ENCODE measurements around the gene PTGDR. TPM values are rescaled to one million over a fixed set of nuclear protein-coding genes. Genes with fewer than 3 reads are reported as not detected.

The PTGDR gene
- total RNA-seq, 1 experiment from 2014 or later: not detected

GRCh38 chr14:52263190-52263589 lies 4.3 kb upstream of the PTGDR start:
- Histone ChIP-seq H3K27ac (ENCODE audit: low read length) (no peak overlapping the region), H3K4me1 (ENCODE audit: control insufficient read depth, insufficient read depth, low read length) (no peaks in the 10 kb centered on the region), H3K27me3 (ENCODE audit: control insufficient read depth, insufficient read depth, low read length) (no peaks in the 10 kb centered on the region), H3K4me3 (ENCODE audit: low read depth in 2 of 2, low read length in 2 of 2) (no peak overlapping the region), H3K36me3 (ENCODE audit: control insufficient read depth, insufficient read depth, low read length) (no peaks in the 10 kb centered on the region), H3K9me3 (ENCODE audit: control insufficient read depth, insufficient read depth, low read depth, low read length) (no peaks in the 10 kb centered on the region)
- intact Hi-C loops (cut with micrococcal nuclease; ENCODE audit: unreplicated experiment) (no loop called here), in situ Hi-C loops (cut with HindIII; ENCODE audit: low pct_unique_long_range_greater_than_20kb, low sequenced_read_pairs) (no loop called here)
- TF ChIP-seq, protein P1, sequence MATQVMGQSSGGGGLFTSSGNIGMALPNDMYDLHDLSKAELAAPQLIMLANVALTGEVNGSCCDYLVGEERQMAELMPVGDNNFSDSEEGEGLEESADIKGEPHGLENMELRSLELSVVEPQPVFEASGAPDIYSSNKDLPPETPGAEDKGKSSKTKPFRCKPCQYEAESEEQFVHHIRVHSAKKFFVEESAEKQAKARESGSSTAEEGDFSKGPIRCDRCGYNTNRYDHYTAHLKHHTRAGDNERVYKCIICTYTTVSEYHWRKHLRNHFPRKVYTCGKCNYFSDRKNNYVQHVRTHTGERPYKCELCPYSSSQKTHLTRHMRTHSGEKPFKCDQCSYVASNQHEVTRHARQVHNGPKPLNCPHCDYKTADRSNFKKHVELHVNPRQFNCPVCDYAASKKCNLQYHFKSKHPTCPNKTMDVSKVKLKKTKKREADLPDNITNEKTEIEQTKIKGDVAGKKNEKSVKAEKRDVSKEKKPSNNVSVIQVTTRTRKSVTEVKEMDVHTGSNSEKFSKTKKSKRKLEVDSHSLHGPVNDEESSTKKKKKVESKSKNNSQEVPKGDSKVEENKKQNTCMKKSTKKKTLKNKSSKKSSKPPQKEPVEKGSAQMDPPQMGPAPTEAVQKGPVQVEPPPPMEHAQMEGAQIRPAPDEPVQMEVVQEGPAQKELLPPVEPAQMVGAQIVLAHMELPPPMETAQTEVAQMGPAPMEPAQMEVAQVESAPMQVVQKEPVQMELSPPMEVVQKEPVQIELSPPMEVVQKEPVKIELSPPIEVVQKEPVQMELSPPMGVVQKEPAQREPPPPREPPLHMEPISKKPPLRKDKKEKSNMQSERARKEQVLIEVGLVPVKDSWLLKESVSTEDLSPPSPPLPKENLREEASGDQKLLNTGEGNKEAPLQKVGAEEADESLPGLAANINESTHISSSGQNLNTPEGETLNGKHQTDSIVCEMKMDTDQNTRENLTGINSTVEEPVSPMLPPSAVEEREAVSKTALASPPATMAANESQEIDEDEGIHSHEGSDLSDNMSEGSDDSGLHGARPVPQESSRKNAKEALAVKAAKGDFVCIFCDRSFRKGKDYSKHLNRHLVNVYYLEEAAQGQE (IDR thresholded peaks at IDR 0.05; ENCODE audit: insufficient read depth in 1 of 2, low read depth in 2 of 2, low read length in 1 of 2): no peak
- no peak for TF ChIP-seq CTCF (IDR thresholded peaks at IDR 0.05)
- no peak for TF ChIP-seq SIN3A (IDR thresholded peaks at IDR 0.05; ENCODE audit: borderline replicate concordance, insufficient read depth, low read depth, low read length)
- no peak for TF ChIP-seq TCF7L2 (IDR thresholded peaks at IDR 0.05; ENCODE audit: low read depth, low read length)
- no TSS peak for BruUV-seq (replicated peaks)
- DNase-seq (ENCODE audit: low read depth, low spot score) (no peak), ATAC-seq (no peak)
- POLR2A ChIA-PET: no interaction called here
- CTCF ChIA-PET: no interaction called here

DNA sequence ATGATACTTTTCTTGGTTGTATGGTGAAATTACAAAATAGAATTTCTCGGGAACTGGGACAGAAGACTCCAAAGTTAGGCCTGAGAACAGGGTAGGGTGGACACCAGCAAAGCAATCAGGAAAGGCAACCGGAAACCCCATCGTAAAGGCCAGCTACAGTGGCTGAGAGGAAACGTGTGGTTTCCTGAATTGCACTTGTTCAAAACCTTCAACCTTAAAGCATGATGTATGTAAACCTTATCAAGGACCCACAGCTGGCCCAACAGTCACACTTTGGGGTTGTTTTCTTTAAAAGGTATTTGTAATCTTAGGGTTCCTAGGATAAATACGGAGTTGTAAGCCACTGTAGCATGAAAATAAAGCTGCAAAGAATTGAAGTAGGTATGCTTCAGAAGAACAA lies 2.2 kb upstream of the PTGDR start:
- Histone ChIP-seq H3K36me3 (ENCODE audit: control insufficient read depth, insufficient read depth, low read length) (no peaks in the 10 kb centered on the region), H3K4me3 (ENCODE audit: low read depth in 2 of 2, low read length in 2 of 2) (no peak overlapping the region), H3K27me3 (ENCODE audit: control insufficient read depth, insufficient read depth, low read length) (peaks cover 6% of the 10 kb centered on the region), H3K27ac (ENCODE audit: low read length) (no peak overlapping the region), H3K9me3 (ENCODE audit: control insufficient read depth, insufficient read depth, low read depth, low read length) (no peaks in the 10 kb centered on the region), H3K4me1 (ENCODE audit: control insufficient read depth, insufficient read depth, low read length) (no peaks in the 10 kb centered on the region; the same call in 1 of the 2 replicates)
- ATAC-seq: no peak
- POLR2A ChIA-PET: no interaction called here
- in situ Hi-C loops (cut with HindIII; ENCODE audit: low pct_unique_long_range_greater_than_20kb, low sequenced_read_pairs) (no loop called here), intact Hi-C loops (cut with micrococcal nuclease; ENCODE audit: unreplicated experiment) (no loop called here)
- no peak for DNase-seq (ENCODE audit: low read depth, low spot score)
- CTCF ChIA-PET: no interaction called here
- no TSS peak for BruUV-seq (replicated peaks)
- TF ChIP-seq, protein P1 (IDR thresholded peaks at IDR 0.05; ENCODE audit: insufficient read depth in 1 of 2, low read depth in 2 of 2, low read length in 1 of 2): no peak
- no peak for TF ChIP-seq SIN3A (IDR thresholded peaks at IDR 0.05; ENCODE audit: borderline replicate concordance, insufficient read depth, low read depth, low read length)
- TF ChIP-seq TCF7L2 (IDR thresholded peaks at IDR 0.05; ENCODE audit: low read depth, low read length): no peak
- no peak for TF ChIP-seq POLR2AphosphoS5 (IDR thresholded peaks at IDR 0.05; ENCODE audit: low read depth, low read length)
- TF ChIP-seq CTCF (IDR thresholded peaks at IDR 0.05): no peak

Measured in Panc1 (cell line).